DND-41 (cell line): ENCODE results near the gene DNAJC5.

Source experiments
- CTCF ChIP-seq: IDR thresholded peaks from 2 replicates; pipeline ENCODE4 v1.5.1; 2012; ENCODE audit warnings: borderline replicate concordance, low read length, moderate library complexity, mild to moderate bottlenecking; ENCODE audit not compliant: poor library complexity, severe bottlenecking; ENCODE audit errors: extremely low read depth
- EZH2 ChIP-seq: IDR thresholded peaks from 3 replicates; pipeline ENCODE4 v1.6.1; 2012; ENCODE audit warnings: borderline replicate concordance, low read depth, mild to moderate bottlenecking, moderate library complexity, low read length, inconsistent platforms; ENCODE audit not compliant: severe bottlenecking

GRCh38 chr20:63926298-63926697 is 31.4 kb downstream of the DNAJC5 start:
- no peak for TF ChIP-seq CTCF
- TF ChIP-seq EZH2 = no peak
